Gastroesophageal sphincter (tissue), 4 donors: ENCODE results near the gene ABHD16A. TPM values are rescaled to one million over a fixed set of nuclear protein-coding genes. Genes with fewer than 3 reads are reported as not detected.

Experiments used
- ATAC-seq: fragments of 150-250 bp; one replicate; pipeline ENCODE4 v1.9.1; 2016; ENCODE audit warnings: mild to moderate bottlenecking, moderate library complexity
- H3K27ac ChIP-seq, 4 donors: fragments of 200-600 bp; sonication (generic) in 3 of 4; 1 replicate in 3 of 4; 2 replicates in 1 of 4; pipeline ENCODE4 v1.5.1; 2016 to 2019
- H3K27me3 ChIP-seq: fragments of 200-600 bp; sonication (generic); one replicate; pipeline ENCODE4 v1.5.1; 2019
- H3K36me3 ChIP-seq, 2 donors: fragments of 200-600 bp; sonication (generic); one replicate each; pipeline ENCODE4 v1.5.1; 2019; ENCODE audit warnings: control low read depth in 1 of 2
- H3K4me1 ChIP-seq, 3 donors: fragments of 200-600 bp; sonication (generic); 1 replicate in 2 of 3; 2 replicates in 1 of 3; pipeline ENCODE4 v1.5.1; 2016 to 2019; ENCODE audit warnings: control low read depth in 2 of 3
- H3K4me3 ChIP-seq, 2 donors: fragments of 200-600 bp; sonication (generic); one replicate each; pipeline ENCODE4 v1.5.1; 2019; ENCODE audit warnings: mild to moderate bottlenecking in 1 of 2, moderate library complexity in 1 of 2
- H3K9me3 ChIP-seq, 3 donors: fragments of 200-600 bp; sonication (generic); one replicate each; pipeline ENCODE4 v1.5.1; 2017 to 2019; ENCODE audit warnings: control low read depth in 2 of 3
- EP300 ChIP-seq: sonication (generic); formaldehyde crosslinking; IDR thresholded peaks from one replicate; pipeline ENCODE4 v1.6.1; 2017; ENCODE audit warnings: antibody characterized with exemption, mild to moderate bottlenecking
- POLR2A ChIP-seq, 2 donors: fragments of 450-650 bp; IDR thresholded peaks; one replicate each; pipeline ENCODE4 v1.6.1; 2017; ENCODE audit warnings: antibody characterized with exemption in 2 of 2, mild to moderate bottlenecking in 2 of 2, moderate library complexity in 1 of 2
- POLR2AphosphoS5 ChIP-seq: sonication (generic); formaldehyde crosslinking; IDR thresholded peaks from one replicate; pipeline ENCODE4 v1.6.1; 2017; ENCODE audit warnings: antibody characterized with exemption
- WGBS, 2 donors: methylation state at CpG; one replicate each; pipeline ENCODE4 v1.1.5; 2018; ENCODE audit warnings: low coverage in 1 of 2; 5-methylcytosine and 5-hydroxymethylcytosine counted together
- total RNA-seq, 4 donors: library from RNA; depleted of rRNA; stranded (reverse); fragments of >200 nt; gene quantifications; one replicate each; pipeline ENCODE4 v1.1.0, GENCODE V29; 2016
- TF ChIP-seq, protein P1 (sequence below), 4 experiments: fragments of 200-600 bp in 2 of 4; fragments of 450-650 bp in 2 of 4; sonication (generic) in 1 of 4; IDR thresholded peaks; one replicate each; pipeline ENCODE4 v1.5.1; 2017 to 2019; ENCODE audit warnings: antibody characterized with exemption in 4 of 4, mild to moderate bottlenecking in 2 of 4, moderate library complexity in 2 of 4

ABHD16A gene
- total RNA-seq, 4 donors from 2014 or later, result 37.4 to 49.8 (median 47.2) TPM

DNA sequence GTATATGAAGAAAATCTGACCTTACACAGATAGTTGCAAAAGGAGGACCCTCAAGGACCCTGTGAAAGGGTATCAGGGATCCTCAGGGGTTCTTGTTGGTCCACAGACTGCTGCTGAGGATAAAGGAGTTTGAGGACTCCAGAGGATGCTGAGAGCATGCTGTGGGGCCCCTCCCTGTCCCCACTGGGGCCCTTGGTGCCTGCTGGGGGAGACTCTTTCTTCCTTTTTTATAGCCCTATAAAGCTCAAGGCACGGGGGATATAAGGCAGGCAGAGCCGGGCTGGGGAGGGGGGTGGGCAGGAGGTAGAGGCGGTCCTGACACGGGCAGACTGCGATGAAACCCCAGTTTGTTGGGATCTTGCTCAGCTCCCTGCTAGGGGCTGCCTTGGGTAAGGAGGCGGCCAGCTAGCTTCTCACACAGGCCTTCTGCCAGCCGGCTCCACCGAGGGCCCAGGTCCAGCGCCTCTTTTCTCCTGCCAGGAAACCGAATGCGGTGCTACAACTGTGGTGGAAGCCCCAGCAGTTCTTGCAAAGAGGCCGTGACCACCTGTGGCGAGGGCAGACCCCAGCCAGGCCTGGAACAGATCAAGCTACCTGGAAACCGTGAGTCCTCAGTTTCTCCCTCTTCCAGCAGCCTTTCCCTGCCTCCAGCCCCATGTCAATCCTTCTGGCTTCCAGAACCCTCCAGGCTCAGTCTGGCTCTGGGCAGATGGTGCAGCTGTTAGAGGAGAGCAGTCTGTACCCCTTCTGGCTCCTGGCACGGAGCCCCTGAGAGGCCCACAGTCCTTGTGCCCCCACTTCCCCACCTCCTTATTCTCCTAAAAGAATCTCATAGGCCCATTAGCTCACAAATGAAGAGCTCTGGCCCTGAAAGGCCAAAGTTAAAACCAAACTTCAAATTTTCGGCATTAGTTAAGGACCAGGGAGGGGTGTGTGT is 12.2 kb upstream of the ABHD16A start, which contains the start of gene LY6G6D:
Gene LY6G6D (plus strand): TSS at position 327 of the 937 bp plus-strand sequence. CDS start 8 bp downstream, at position 335.
- H3K9me3 ChIP-seq, result no peaks in the 10 kb centered on the region
- H3K27ac ChIP-seq, result no peak within 1 kb of the TSS
- TF ChIP-seq, protein P1, sequence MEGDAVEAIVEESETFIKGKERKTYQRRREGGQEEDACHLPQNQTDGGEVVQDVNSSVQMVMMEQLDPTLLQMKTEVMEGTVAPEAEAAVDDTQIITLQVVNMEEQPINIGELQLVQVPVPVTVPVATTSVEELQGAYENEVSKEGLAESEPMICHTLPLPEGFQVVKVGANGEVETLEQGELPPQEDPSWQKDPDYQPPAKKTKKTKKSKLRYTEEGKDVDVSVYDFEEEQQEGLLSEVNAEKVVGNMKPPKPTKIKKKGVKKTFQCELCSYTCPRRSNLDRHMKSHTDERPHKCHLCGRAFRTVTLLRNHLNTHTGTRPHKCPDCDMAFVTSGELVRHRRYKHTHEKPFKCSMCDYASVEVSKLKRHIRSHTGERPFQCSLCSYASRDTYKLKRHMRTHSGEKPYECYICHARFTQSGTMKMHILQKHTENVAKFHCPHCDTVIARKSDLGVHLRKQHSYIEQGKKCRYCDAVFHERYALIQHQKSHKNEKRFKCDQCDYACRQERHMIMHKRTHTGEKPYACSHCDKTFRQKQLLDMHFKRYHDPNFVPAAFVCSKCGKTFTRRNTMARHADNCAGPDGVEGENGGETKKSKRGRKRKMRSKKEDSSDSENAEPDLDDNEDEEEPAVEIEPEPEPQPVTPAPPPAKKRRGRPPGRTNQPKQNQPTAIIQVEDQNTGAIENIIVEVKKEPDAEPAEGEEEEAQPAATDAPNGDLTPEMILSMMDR (IDR thresholded peaks at IDR 0.05), result no peak
- TF ChIP-seq POLR2A (IDR thresholded peaks at IDR 0.05), result no peak
- TF ChIP-seq POLR2AphosphoS5, result no peak
- no peak for TF ChIP-seq EP300
- no peak for ATAC-seq
- 73 to 100% methylated on average over 1 of the region's 16 CpGs for WGBS, 2 donors
- H3K4me1 ChIP-seq, result no peaks in the 10 kb centered on the region
- no peaks in the 10 kb centered on the region for H3K36me3 ChIP-seq
- H3K4me3 ChIP-seq, result no peak within 1 kb of the TSS
- H3K27me3 ChIP-seq, result no peaks in the 10 kb centered on the region

DNA sequence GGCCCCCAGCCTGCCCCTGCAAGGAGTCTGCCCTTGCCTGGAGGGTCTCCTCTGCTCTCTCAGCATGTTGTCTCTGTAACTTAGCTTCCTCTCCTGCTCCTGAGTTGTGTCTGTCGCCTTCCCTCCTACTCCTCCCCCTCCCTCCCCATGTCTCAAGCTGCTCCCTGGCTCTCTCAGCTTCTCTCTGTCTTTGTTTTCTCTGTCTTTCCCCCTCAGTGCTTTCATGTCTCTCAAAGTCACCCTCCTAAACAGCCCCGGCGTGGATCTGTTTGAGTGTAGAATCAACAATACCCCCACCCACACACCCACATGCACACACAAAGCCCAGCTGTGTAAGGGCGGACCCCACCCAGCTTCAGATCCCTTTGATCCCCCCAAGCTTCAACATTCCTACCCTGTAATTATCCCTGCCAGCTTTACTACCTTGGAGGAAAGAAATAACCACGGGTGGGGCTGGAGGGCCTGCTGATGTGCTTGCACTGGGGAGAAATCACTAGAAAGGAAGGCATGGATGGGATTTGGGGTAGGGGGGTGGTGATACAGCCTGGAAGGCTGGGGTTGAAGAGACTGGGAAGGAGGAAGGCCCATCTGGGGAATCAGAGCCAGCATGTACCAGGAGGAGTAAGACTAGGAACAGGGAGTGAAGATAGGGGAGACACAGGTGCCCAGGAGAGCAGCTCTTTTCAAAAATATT is 11.0 kb upstream of the ABHD16A start:
- Histone ChIP-seq H3K9me3 (no peaks in the 10 kb centered on the region), H3K4me3 (no peak overlapping the region), H3K4me1 (no peaks in the 10 kb centered on the region), H3K36me3 (no peaks in the 10 kb centered on the region), H3K27me3 (peaks cover 8% of the 10 kb centered on the region), H3K27ac (no peak overlapping the region)
- no peak for ATAC-seq
- TF ChIP-seq EP300, result no peak
- no peak for TF ChIP-seq POLR2A (IDR thresholded peaks at IDR 0.05)
- TF ChIP-seq, protein P1 (IDR thresholded peaks at IDR 0.05), result no peak
- TF ChIP-seq POLR2AphosphoS5, result no peak
- 21 to 44% methylated on average over 3 to 4 of the region's 5 CpGs for WGBS, 2 donors

DNA sequence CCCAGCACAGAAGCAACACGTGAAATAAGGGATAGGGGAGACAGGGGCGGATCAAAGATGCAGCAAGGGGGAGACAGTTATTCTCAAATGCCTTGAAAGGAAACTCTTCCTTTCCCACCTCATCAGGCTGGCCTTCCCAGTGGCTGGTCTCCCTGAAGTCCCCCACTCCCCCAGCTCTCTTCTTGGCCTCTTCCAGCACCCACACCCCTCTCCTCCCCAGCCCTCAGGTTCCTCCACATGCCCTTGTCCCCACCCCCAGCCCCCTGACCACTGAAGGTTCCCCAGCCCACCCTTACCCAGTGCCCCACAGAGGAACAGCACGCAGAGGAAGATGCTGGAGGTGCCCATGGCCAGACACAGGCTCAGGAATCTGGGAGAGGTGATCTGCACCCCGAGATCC is 10.3 kb upstream of the ABHD16A start:
- Histone ChIP-seq H3K27ac (no peak overlapping the region), H3K27me3 (peaks cover 8% of the 10 kb centered on the region), H3K4me1 (no peaks in the 10 kb centered on the region), H3K36me3 (no peaks in the 10 kb centered on the region), H3K9me3 (no peaks in the 10 kb centered on the region), H3K4me3 (no peak overlapping the region)
- ATAC-seq, result no peak
- WGBS, 2 donors, result 31 to 77% methylated on average over 2 of the region's 4 CpGs
- TF ChIP-seq, protein P1 (IDR thresholded peaks at IDR 0.05), result no peak
- TF ChIP-seq EP300 (no peak), POLR2A (IDR thresholded peaks at IDR 0.05) (no peak), POLR2AphosphoS5 (no peak)

DNA sequence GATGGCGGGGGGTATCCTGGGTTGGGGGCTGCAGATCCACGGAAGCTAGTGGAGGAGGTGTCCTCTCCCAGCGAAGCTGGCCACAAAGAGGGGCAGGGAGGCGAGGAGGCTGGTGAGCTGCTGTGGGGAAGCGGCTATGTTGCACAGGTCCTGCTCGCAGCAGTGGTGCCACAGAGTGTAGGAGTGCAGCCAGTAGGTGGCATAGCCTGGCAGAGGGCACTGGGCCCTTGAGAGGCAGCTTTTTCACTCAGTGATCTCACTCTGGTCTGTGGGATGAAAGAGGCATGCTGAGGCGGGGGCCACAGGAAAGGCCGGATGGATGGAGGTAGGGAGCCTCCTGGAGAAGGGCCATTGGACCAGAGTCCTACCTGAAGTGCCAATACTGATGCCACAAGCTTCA is 9.2 kb upstream of the ABHD16A start:
- Histone ChIP-seq H3K36me3 (no peaks in the 10 kb centered on the region), H3K27ac (no peak overlapping the region), H3K9me3 (no peaks in the 10 kb centered on the region), H3K27me3 (peaks cover 8% of the 10 kb centered on the region), H3K4me3 (no peak overlapping the region), H3K4me1 (no peaks in the 10 kb centered on the region)
- WGBS, 2 donors, result 69 to 85% methylated on average over 4 to 7 of the region's 8 CpGs
- ATAC-seq, result no peak
- no peak for TF ChIP-seq EP300
- TF ChIP-seq, protein P1 (IDR thresholded peaks at IDR 0.05), result no peak
- TF ChIP-seq POLR2A (IDR thresholded peaks at IDR 0.05), result no peak
- TF ChIP-seq POLR2AphosphoS5, result no peak
